ENCODE measurements around the gene PKD1L1.
A peak's percentile ranks its signal among the peaks of the same experiment; 100 is the strongest.
"Not testable (repeated sequence)": the region's sequence is repeated elsewhere in the genome, so short reads cannot be mapped to it uniquely, and the experiment has no call there.

The PKD1L1 gene, protein sequence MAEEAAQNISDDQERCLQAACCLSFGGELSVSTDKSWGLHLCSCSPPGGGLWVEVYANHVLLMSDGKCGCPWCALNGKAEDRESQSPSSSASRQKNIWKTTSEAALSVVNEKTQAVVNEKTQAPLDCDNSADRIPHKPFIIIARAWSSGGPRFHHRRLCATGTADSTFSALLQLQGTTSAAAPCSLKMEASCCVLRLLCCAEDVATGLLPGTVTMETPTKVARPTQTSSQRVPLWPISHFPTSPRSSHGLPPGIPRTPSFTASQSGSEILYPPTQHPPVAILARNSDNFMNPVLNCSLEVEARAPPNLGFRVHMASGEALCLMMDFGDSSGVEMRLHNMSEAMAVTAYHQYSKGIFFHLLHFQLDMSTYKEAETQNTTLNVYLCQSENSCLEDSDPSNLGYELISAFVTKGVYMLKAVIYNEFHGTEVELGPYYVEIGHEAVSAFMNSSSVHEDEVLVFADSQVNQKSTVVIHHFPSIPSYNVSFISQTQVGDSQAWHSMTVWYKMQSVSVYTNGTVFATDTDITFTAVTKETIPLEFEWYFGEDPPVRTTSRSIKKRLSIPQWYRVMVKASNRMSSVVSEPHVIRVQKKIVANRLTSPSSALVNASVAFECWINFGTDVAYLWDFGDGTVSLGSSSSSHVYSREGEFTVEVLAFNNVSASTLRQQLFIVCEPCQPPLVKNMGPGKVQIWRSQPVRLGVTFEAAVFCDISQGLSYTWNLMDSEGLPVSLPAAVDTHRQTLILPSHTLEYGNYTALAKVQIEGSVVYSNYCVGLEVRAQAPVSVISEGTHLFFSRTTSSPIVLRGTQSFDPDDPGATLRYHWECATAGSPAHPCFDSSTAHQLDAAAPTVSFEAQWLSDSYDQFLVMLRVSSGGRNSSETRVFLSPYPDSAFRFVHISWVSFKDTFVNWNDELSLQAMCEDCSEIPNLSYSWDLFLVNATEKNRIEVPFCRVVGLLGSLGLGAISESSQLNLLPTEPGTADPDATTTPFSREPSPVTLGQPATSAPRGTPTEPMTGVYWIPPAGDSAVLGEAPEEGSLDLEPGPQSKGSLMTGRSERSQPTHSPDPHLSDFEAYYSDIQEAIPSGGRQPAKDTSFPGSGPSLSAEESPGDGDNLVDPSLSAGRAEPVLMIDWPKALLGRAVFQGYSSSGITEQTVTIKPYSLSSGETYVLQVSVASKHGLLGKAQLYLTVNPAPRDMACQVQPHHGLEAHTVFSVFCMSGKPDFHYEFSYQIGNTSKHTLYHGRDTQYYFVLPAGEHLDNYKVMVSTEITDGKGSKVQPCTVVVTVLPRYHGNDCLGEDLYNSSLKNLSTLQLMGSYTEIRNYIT (N-terminal part only)

DNA sequence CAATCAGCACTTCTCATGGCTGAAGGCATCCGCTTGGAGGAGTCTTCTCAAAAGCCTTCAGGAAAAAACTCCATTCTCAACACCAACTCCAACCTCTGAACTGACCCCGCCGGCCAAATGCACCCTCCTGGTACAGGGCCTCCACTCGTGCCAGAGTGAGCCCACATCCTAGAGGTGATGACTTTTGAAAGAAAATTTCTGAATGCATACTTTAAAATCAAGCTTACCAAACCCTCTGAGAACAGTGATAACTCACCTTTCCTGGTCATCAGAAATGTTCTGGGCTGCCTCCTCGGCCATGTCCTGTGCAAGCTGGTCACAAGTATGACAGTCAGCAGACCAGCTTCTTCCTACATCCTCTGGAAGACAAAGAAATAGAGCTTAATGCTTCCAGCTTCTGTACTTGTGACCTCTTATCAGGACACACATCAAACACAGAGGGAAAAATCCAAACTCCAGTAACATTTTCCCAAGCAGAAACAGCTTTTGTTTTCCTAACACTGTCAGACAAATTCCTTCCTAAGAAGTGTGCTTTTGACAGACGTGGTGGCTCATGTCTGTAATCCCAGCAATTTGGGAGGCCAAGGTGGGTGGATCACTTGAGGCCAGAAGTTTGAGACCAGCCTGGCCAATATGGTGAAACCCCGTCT lies at the start of gene PKD1L1:
TSS of gene PKD1L1 (minus strand) at position 326 of the 650 bp plus-strand sequence. CDS start at position 300, 26 bp downstream.
- no peak for DNase-seq

DNA sequence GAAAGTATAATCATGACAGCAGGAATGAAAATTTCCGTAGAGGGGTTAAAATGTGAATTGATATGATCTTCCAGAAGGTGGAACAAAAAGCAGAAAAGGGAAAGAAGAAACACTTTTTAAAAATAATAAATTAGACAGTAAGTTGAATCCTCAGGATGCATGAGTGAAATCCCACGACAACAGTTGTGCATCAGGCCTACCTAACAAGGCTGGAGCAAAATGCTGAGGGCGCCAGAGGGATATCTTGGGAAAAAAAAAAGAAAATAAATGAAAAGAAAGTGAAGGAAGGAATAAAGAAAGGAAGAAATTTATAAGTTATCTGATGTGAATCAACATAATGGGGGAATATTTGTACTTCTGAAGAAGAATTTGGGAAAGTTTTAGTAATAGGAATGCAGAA lies 44.2 kb upstream of the PKD1L1 start:
- DNase-seq, result no peak

DNA sequence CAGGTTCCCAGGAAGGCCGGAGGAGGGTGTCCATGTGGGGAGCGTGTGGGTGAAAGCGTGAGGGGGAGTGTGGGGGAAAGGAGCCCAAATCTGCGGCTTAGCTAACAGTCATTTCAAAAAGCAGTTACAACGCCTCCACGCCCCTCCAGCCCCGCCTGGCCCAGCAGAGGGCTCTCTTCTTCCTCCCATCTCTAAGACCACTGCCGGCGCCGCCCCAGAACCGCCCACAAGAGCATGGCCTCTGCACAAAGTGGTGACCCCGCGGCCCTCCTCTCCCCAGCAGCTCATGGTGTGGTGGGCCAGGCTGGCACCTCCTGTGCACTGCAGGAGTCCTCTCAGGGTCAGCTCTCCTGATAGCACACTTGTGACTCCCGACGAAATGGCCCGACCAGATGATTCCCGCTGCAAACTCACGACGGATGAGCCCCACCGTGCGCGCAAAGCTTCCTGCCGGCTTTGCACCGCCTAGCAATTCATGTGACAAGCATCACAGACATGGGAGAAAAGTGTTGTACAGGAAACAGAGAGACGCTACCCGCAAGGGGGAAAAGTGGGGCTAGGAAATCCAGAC lies 43.6 kb upstream of the PKD1L1 start:
- peak; percentile 75 for DNase-seq

DNA sequence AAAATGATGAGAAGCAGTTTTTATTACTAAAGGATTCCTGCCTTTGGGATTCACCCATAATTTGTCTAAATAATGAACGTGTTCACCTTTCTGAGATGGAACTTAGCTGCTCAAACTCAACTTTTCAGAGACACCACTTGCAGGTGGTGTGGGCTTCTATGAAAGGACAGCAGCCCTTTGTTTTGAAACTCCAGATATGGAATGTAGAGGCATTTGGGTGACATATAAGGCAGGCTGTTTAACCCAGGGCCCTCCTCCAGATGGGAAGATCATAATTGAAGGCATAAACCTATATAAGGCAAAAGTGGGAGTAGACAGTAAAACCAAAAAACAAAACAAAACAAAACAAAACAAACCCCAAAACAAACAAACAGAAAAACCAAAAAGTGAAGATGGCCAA lies 43.0 kb upstream of the PKD1L1 start:
- no peak for DNase-seq

DNA sequence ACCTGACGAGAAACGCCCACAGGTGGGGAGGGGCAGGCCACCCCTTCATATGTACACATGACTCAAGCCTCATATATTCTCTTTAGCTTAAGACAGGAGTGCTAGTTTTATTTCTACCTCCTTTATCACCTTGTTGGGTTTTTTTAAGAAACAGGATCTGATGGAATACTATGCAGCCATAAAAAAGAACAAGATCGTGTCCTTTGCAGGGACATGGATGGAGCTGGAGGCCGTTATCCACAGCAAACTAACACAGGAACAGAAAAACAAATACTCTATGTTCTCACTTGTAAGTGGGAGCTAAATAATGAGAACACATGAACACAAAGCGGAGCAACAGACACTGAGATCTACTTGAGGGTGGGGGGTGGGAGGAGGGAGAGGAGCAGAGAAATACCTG lies 42.3 kb upstream of the PKD1L1 start:
- DNase-seq, result no peak

DNA sequence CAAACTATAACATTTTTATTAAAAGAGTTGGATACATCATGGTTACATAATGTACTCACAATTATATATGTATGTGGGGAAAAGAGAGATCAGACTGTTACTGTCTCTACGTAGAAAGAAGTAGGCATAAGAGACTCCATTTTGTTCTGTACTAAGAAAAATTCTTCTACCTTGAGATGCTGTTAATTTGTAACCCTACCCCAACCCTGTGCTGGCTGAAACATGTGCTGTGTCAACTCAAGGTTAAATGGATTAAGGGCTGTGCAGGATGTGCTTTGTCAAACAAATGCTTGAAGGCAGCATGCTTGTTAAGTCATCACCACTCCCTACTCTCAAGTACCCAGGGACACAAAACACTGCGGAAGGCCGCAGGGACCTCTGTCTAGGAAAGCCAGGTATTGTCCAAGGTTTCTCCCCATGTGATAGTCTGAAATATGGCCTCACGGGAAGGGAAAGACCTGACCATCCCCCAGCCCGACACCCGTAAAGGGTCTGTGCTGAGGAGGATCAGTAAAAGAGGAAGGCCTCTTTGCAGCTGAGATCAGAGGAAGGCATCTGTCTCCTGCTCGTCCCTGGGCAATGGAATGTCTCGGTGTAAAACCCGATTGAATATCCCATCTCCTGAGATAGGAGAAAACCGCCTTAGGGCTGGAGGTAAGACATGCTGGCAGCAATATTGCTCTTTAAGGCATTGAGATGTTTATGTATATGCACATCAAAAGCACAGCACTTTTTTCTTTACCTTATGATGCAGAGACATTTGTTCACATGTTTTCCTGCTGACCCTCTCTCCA lies 41.5 kb upstream of the PKD1L1 start:
- DNase-seq, result not testable (repeated sequence)

DNA sequence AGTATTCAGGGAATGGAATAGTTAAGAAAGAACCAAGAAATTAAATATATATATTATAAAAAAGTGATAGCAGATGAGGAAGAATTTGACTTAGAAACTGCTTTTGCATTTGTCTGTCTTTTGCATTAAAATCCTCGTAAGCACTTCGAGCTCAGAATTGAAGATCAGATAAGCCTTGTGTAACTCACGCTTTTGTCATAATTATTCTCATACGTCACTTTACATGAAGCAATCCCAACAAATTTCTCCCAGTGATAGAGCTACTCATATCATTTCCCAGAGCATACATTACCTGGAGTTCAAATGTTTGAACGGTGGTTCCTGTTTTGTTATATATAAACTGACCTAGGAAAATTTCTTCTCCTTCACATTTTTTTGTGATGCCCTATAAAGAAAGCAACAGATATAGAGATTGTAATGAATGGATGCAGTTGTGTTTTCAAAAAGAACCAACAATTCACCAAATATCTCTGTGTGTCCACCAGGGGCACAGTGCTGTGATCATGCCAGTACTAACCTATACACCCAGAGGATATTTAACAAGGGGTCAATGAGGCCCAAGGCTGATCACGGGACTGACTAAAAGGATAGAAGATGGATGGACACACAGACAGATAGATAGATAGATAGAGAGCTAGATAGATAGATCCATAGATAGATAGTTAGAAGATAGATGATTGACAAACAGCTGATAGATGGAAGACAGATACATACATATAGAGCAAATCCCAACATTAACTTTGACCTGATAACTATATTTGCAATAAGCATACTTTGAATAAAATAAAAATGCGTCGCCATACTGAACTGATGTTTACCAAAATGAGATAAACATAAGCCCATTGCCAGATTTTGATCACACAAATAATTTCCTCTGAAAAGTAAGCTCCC lies 40.5 kb upstream of the PKD1L1 start:
- DNase-seq, result no peak

DNA sequence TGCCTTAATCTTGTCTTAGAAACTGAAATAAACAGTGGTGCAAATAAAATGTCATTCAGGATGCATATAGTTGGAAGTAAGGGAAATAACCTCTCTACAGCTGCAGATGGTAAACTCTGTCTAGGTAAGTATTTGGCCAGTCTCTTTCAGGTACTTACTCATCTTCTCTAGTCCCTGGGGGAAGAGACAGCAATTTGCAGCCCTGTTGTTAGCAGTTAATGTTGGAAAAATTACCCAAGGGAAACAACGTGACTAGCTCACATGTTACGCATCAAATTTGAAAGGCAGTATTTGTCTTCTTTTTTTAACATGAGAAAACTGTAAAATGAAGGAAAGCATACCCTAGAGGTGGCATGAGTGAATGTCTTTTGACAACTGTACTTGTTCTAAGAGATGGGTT lies 34.3 kb upstream of the PKD1L1 start:
- DNase-seq, result no peak

DNA sequence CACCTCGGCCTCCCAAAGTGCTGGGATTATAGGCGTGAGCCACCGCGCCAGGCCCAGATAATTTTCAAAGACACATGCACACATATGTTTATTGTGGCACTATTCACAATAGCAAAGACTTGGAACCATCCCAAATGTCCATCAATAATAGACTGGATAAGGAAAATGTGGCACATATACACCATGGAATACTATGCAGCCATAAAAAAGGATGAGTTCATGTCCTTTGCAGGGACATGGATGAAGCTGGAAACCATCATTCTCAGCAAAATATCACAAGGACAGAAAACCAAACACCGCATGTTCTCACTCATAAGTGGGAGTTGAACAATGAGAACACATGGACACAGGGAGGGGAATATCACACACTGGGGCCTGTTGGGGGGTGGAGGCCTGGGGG lies 32.4 kb upstream of the PKD1L1 start:
- not testable (repeated sequence) for DNase-seq

DNA sequence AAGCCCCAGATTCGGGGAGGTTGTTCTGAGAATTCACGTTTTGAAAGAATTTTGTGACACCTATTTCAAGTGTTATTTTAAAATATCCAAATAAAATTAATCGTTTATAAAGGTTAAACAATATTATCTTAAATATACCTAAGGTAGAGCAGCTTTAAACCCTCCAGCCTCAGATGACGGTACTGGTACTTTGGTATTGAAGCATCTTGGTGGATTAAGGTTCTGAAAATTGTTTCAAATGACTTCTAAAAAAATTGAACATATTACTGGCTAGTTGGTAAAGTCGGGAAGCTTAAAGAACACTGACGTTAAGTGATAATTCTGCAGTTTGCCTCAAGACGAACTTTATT lies 31.5 kb upstream of the PKD1L1 start:
- DNase-seq, result no peak

DNA sequence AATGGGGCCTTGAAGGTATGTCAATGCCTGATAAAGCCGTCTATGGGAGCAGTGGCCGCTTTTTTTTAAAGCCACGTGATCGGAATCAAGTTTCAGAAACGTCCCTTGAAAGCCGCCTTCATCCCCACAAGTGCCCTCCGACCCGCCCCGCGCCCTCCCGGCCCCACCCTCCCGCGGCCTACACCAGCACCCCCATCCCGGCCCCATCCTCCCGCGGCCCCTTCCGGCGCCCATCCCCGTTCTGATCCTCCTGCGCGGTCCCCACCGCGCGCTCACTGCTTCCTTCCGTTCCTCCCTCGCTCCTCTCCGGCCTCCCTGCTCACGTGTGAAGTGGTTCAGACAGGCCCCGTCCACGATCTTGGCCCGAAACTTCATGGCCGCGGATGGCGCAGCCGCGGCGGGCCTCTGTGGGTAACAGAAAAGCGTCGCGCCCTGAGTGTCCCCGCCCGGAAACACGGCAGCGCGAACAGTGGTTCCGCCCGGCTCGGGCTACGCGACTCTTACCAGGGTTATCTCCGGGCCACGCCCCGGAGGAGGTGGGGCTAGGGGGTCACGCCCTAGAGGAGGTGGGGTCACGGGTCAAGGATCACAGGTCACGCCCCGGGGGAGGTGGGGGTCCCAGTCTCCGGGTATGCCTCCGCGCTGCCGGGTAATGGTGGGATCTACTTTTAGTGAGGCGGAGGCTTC lies 31.0 kb upstream of the PKD1L1 start, which contains the start of gene HUS1:
TSS of gene HUS1 (minus strand) at position 471 of the 687 bp plus-strand sequence. CDS start at position 375, 96 bp downstream.
- DNase-seq, result peak; percentile 84

DNA sequence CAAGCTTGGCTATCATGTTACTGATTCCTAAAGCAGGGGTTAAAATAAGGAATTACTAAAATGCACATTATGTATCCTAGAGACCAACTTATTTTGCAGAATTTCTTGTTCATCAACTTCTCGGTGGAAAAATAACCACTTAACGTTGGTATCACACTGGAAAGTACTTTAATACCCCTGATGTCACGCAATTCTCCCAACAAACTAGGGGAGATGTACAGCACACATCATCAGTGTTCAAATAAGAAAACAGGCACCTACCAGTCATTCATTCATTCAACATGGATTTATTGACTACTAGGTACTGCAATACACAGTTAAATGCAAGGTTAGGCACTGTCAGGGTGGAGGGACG lies 30.5 kb upstream of the PKD1L1 start:
- no peak for DNase-seq

DNA sequence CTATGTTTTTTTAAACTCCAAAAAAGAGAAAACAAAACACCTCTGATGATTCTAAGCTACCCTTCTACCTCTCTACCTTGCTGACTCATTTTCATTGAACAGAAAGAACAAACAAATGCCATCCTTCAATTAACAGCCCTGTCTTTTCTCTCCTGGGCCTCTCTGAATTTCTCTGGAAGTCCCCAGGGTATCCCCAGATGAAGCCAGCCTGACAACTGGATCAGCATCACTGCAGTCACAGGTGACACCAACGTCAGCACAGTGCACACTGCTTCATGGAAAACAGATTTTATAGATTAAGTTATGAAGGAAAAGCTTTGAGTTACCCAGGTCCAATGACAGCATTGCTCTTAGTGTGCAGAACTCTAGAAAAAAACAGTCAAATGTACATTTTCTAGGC lies 25.5 kb upstream of the PKD1L1 start:
- no peak for DNase-seq

DNA sequence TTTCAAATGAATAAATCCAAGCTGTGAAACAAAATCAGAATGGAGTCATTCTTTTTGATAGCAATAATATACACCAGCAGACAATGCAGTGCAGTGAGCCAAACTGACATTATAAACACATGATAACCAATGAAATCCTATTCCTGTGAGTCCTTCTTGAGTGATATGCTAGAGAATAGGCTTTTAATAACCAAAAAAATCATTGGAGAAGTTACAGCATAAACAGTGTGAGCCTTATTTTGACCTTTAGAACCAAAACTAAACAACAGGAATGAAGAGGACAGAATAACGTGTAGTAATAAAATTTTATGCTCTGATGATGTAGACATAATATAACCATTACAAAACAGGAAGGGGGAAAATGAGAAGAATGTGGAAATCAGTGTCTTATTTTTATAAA lies 22.5 kb upstream of the PKD1L1 start:
- DNase-seq, result no peak

DNA sequence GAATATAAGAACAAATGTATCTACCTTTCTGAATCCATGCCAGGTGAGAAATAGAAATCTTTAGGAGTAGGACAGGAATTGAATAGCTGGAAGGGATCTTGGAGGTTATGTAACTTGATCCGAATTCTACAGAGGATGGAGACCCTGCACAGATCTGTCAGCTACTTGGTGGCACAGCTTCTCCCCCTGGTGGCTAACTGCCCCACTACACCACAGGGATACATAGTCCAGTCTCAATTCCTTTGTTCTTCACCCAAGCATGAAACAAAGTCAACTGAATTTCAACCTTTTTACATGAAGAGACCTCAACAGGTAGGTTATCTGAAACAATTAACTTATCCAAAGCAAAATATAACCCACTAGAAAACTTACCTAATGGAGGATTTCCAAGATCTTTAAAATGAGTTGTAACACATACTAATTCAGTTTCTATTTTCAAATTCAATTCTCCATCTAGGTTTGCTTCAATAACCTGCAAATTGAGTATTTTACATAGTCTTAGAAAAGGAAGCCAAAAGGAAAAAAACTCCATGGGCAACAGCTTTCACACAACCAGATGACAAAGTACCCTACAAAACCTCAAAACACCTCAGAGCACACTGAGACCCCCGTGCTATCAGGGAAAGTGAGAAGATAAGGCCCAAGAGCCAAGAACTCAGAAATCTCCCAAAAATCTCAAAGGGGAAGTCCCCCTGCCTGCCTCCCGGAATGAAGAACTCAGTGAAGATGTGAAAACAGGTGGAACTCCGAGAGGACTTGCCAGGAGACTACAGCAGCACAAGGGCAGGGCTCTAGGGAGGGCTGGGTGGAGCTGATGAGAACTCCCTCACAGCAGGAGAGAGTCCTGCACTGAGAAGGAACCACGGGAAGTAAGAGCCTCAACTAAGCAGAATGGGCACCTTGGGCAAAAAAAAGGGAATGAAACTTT lies 20.8 kb upstream of the PKD1L1 start:
- DNase-seq, result peak; percentile 64

DNA sequence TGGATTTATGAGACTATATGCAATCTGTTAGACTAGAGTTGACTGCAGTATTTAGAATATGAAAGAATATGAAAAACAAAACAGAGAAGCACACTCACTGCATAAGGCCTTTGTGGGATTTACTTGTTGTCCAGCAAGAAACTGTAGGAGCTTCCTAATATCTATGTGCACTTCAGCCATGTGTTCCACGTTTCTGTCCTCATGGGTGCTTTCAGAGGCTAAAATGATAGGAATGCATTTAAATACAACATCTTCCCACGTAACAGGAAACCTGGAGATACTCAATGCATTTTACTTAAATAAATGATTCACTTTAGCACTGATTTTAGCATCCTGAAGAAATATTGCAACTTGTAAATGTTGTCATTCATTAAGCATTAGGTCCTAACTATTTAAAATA lies 19.4 kb upstream of the PKD1L1 start:
- DNase-seq, result peak; percentile 18

DNA sequence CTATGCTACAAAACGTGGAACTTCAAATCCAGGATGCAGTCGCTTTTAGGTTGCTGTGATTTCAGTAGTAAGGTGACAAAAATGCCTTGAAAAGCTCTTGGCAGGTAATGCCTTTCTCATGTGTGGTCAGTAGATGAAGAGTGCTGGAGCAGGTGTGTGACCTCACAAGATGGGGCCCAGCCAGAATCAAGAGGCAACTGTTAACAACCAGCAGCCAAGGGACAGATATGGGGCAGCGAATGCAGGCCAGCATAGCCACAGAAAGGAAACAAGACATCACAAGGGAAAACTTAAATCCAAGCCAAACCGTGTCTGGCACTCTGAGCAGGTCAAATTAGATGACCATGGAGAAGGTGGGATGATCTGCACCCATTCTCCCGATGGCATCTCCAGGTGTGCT lies 18.9 kb upstream of the PKD1L1 start:
- DNase-seq, result no peak

DNA sequence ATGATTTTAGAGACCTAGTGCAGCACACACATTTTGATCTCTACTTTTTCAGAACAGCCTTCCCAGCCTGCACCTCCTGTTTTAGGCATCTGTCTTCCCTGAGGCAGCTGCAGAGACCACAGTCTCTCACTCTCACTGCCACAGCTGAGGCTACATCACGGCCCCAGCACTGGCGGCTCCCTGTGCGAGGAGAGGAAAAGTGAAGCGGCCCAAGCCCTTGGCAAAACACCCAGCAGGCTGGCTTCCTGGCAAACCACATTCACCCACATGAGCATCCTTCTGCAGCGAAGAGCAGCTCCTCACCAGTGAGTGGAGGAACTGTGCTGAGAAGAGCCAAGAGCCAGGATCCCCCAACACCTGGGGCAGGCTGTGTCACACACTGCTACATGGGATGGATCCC lies 17.2 kb upstream of the PKD1L1 start:
- DNase-seq, result no peak

DNA sequence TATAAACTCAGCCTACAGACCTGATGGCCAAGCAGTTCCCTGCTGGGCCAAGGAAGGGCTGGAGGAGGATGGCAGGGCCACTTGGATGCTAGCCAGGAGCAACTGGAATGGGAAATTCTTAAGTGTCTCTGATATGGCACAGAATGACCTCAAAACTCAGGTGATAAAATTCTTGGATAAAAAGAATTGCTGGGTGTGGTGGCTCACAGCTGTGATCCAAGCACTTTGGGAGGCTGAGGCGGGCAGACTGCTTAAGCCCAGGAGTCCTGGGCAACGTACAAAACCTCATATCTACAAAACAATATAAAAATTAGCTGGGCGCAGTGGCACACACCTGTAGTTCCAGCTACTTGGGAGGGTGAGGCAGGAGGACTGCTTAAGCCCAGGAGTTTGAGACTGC lies 14.0 kb upstream of the PKD1L1 start:
- no peak for DNase-seq
